ENCODE data around the gene LCAT.

- TF ChIP-seq CTCF (IDR thresholded peaks at IDR 0.05) (no peak), EP300 (IDR thresholded peaks at IDR 0.05) (no peak), POLR2AphosphoS5 (IDR thresholded peaks at IDR 0.05) (no peak)
These were observed 45.5 kb upstream of the LCAT start for GRCh38 chr16:67989322-67990017.

Measured in gastroesophageal sphincter (tissue), 3 donors.